GM21529 (cell line): ENCODE data around the gene SP140.
"Not testable (repeated sequence)": the region's sequence is repeated elsewhere in the genome, so short reads cannot be mapped to it uniquely, and the experiment has no call there.

Source experiments
- ATAC-seq: cut with Tn5 transposase; IDR thresholded peaks from one replicate; pipeline ENCODE4 v1.9.1; 2021; ENCODE audit not compliant: unreplicated experiment

The SP140 gene

DNA sequence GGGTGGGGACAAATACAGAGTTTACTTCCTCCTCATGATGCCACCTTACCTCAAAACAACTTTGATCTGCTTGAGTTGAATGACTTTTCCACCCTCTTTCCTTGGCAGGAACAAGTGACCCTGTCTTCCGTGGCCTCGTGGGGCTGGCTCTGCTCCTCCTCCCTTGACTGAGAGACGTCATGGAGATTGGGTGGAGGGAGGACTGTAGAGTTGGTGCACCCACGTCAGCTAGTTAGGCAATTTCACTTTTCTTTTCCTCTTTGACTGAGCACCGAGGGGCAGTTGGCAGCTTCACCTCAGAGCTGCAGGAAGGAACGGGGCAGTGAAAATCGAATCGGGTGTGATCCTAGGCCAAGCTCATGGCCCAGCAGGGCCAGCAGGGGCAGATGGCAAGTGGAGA is at the start of gene SP140:
TSS of gene SP140 (plus strand) at position 251 of the 400 bp plus-strand sequence. CDS start at position 360, 109 bp downstream.
- peak; percentile 72 for ATAC-seq

DNA sequence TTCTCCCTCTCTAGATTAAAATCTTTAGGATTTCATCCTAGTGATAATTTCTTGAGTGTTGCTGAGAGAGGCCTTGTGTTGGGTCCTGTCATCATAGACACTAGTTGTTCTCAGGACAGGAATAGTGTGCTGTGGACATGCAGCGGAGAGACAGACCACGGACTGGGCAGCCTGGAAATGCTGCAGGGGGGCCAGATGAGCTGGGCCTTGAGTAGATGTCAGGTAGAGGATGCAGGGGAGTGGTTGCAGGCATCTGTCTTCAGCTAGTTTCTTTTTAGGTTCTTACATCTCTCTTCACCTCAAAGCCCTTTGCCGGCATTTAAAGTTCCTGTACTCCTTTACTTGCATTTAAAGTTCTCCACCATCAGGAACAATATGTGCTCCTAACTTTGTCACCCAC is 48.5 kb upstream of the SP140 start:
- no peak for ATAC-seq

- no peak for ATAC-seq
These were observed 46.7 kb upstream of the SP140 start for GRCh38 chr2:230178546-230179485.

DNA sequence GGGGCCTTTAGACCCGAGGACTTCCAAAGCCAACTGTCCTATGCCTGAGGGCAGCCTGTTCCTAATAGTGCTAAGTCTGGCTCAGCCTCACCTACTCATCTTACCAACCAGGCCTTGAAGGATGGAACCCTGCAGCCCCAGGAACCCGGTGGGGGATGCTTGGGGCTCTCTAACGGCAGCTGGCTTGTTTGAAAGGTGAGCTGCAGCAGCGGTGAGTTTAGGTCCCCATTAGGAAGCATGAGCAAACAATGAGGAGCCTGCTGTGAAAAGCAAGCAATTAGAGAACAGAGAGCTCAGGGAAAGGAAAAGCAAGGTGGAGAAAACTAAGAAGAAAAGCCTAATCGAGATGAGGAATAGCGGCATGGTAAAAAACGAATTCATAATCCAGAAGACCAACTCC is 45.6 kb upstream of the SP140 start:
- ATAC-seq, result no peak

- no peak for ATAC-seq
These were observed 44.3 kb upstream of the SP140 start for GRCh38 chr2:230181195-230181594.

DNA sequence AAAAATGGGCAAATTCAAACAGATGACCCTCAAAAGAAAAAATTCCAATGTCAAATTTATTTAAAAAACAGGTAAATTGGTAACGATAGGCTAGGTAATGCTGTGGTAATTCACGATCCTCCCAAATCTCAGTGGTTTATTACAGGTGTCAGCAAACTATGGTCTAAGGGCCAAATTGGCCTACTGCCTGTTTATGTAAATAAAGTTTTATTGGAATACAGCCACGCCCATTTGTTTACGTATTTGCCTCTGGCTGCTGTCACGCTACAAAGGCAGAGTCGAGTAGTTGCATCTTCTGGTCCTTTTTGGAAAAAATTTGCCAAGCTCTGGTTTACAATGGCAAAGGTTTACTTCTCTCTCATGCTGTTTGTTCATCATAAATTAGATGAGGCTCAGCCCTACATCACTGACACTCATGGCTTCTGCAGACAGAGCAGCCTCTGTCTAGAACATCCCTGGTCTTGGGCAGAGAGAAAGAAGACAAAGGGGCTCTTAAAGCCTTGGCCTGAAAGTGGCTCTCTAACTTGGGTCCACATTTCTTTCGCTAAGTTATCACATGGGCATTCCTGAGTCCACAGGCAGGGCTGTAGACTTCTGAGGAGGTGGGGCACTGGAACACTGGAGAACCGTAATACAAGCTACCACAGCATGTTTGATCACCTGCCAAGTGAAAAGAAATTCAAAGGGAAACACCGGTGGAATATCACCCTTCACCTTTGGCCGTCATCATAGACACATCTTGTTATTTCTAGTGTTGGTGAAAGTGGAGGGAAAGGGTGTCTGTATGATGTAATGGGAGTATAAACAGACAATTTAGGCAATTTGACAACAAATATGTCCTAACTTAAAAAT is 40.6 kb upstream of the SP140 start:
- ATAC-seq, result no peak

- peak; percentile 47 for ATAC-seq
These were observed 23.0 kb upstream of the SP140 start for GRCh38 chr2:230202430-230203109.

DNA sequence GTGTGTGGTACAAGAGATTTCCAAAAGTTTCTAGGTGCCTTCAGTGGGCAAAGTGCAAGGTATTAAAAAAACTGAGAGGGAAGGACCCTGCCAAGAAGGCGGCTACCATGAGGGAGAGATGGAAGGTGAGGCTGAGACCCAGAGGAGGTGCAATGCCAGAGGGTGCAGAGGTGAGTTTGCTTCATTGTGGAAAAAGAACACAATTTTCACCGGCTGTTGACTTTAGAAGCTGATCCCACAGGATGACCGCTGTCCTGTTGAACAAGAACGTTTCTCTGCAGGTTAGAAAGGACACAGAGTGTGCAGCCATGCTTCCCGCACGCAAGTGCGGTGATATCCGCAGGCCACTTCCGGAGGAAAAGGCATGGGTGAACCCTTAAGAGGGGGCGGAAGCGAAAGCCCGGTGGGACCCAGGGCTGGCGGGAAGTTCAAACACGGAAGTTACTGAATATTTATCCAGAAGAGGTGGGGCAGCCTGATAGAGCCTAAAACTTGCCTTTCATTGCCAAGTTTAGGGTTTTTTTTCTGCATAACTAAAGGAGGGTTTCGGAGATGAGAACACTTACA is 22.3 kb upstream of the SP140 start:
- ATAC-seq, result peak; percentile 49

- ATAC-seq, result peak; percentile 41
These were observed 20.5 kb upstream of the SP140 start for GRCh38 chr2:230205034-230205433.

DNA sequence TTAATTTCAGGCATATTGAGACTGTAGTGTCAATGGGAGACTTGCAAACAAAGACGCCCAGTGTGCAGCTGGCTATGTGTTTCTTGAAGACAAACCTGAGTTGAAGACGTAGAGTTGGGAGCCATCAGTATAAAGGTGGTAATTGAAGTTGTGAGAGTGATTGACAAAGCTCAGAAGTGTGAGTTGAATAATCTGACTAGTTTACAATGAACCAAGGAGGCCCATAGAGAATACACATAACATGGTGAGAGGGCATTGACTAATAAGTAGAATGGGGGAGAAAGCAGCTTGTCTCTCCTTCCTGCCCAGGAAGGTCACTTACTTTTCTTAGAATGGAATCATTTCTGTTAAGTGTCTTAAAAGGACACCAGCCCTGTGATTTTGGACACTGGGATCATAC is 19.8 kb upstream of the SP140 start:
- ATAC-seq, result peak; percentile 28

- no peak for ATAC-seq
These were observed 17.0 kb upstream of the SP140 start for GRCh38 chr2:230208576-230208975.

DNA sequence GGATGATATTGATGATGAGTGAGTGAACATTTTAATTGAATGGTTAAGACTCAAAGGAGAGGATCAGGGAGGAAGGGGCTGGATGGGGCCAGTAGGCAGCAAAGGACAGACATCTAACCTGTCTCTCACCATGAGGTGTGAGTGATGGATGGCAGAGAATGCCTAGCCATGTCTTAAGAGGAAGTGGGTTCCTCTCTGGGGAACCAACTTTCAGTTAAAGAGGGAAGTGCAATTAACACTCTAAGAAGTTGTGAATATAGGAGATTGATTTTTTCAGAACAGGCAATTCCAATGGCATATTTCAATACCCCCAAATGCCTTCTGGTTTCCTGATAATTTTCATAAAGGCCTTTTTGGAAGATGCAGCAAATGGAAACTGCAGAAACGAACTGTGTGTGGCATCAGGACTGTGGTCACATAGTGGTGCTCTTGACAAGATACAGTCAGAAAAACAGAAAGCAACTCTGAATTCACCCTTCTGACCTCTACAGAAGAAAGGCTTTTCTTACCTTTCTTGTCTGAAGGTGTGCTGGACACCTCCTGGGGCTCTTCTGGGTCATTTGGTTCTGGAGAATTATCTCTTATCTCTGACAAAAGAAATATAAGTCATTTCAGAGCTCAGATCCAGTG is 16.0 kb upstream of the SP140 start:
- ATAC-seq, result peak; percentile 48

DNA sequence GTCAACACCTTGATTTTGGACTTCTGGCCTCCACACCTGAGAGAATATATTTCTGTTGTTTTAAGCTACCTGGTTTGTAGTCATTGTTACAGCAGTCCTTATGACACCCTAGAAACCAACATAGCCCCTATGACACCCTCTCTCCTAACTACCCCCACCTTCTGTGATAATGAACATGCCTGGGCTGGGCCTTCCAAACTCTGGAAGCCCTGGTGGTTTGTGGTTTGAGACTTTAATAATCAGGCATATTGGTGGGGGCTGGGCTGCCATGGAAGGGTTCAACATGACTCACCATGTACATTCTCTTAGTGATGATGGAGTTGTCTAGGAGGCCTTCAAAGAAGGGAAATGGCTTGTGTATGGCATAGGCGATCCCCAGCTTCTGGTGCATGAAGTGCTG is 9.0 kb upstream of the SP140 start:
- no peak for ATAC-seq

- ATAC-seq, result peak; percentile 41
These were observed 8.1 kb upstream of the SP140 start for GRCh38 chr2:230217424-230217823.

- ATAC-seq, result no peak
These were observed 7.1 kb upstream of the SP140 start for GRCh38 chr2:230218421-230218820.

GRCh38 chr2:230219419-230220331 is 5.9 kb upstream of the SP140 start, which contains the start of gene SP110:
TSS of gene SP110 (minus strand) at chr2:230219984. CDS start at chr2:230216927, 3,057 bp downstream.
- ATAC-seq, result peak; percentile 80

GRCh38 chr2:230220347-230220969 is 5.1 kb upstream of the SP140 start:
- ATAC-seq, result no peak

DNA sequence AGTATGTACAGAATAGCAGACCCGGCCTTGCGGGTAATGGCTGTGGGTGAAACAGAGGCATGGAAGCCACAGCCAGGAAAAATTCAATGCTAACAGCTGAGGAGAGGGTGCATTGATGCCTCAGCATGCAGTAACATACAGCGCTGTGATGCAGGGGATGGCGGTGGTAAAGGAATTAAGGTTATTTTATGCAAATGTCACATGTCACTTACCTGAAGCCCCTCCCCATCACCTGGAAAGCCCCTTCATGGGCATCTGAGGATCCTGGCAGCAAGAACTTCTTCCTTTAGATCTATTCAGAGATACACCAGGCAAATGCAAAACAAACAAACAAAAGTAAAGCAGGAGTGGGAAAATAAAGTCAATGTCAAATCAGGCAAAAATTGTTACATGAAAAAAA is 4.0 kb upstream of the SP140 start:
- ATAC-seq, result no peak

GRCh38 chr2:230222829-230223228 is 2.7 kb upstream of the SP140 start:
- not testable (repeated sequence) for ATAC-seq
